CD4-positive, CD25-positive, alpha-beta regulatory T cell (primary cell): ENCODE data around the gene TACC3. TPM values are rescaled to one million over a fixed set of nuclear protein-coding genes. Genes with fewer than 3 reads are reported as not detected.

Experiments used
- ATAC-seq, 2 donors: fragments of 150-1000 bp; cut with Tn5 transposase; one replicate each; pipeline ENCODE4 v1.10.0; 2021; ENCODE audit warnings: low read depth in 2 of 2, moderate number of reproducible peaks in 2 of 2, moderate library complexity in 1 of 2
- DNase-seq, 3 donors: peaks; one replicate each; pipeline versions ENCODE4 v3.0.0 to v3.0.0-alpha.2; 2012 to 2022; ENCODE audit warnings: mixed read lengths in 1 of 3
- H3K27ac ChIP-seq: one replicate; pipeline ENCODE4 v1.7.0; 2013; ENCODE audit warnings: mild to moderate bottlenecking, low read length; ENCODE audit not compliant: insufficient read depth, poor library complexity, severe bottlenecking
- H3K27me3 ChIP-seq: one replicate; pipeline ENCODE4 v1.7.0; 2013; ENCODE audit warnings: low read length; ENCODE audit not compliant: control insufficient read depth, insufficient read depth
- H3K36me3 ChIP-seq: one replicate; pipeline ENCODE4 v1.7.0; 2013; ENCODE audit warnings: mild to moderate bottlenecking, low read length, moderate library complexity; ENCODE audit not compliant: control insufficient read depth, insufficient read depth
- H3K4me1 ChIP-seq: 2 replicates; pipeline ENCODE4 v1.7.0; 2013; ENCODE audit warnings: mild to moderate bottlenecking, low read length; ENCODE audit not compliant: insufficient read depth, control insufficient read depth, poor library complexity, severe bottlenecking
- H3K4me3 ChIP-seq: one replicate; pipeline ENCODE4 v1.7.0; 2013; ENCODE audit warnings: low read depth, mild to moderate bottlenecking, low read length, moderate library complexity
- H3K9me3 ChIP-seq, 2 experiments: 1 replicate in 1 of 2; 2 replicates in 1 of 2; pipeline ENCODE4 v1.7.0; 2013; ENCODE audit warnings: low read length in 2 of 2, mild to moderate bottlenecking in 1 of 2, moderate library complexity in 1 of 2; ENCODE audit not compliant: control insufficient read depth in 2 of 2
- H3K27ac Mint-ChIP-seq, 3 donors: one replicate each; pipeline ENCODE4 v1.8.0; 2020 to 2022; ENCODE audit warnings: mild to moderate bottlenecking in 3 of 3, mixed read lengths in 3 of 3, moderate library complexity in 2 of 3
- H3K27me3 Mint-ChIP-seq: one replicate; pipeline ENCODE4 v1.8.0; 2022; ENCODE audit warnings: mild to moderate bottlenecking, mixed read lengths
- H3K36me3 Mint-ChIP-seq: one replicate; pipeline ENCODE4 v1.8.0; 2020; ENCODE audit warnings: mixed read lengths
- H3K4me1 Mint-ChIP-seq, 4 donors: one replicate each; pipeline ENCODE4 v1.8.0; 2020 to 2022; ENCODE audit warnings: mixed read lengths in 4 of 4, mild to moderate bottlenecking in 1 of 4
- H3K4me3 Mint-ChIP-seq, 4 donors: one replicate each; pipeline ENCODE4 v1.8.0; 2020 to 2022; ENCODE audit warnings: mild to moderate bottlenecking in 4 of 4, mixed read lengths in 4 of 4, moderate library complexity in 3 of 4
- H3K9me3 Mint-ChIP-seq, 7 donors: one replicate each; pipeline ENCODE4 v1.8.0; 2020 to 2022; ENCODE audit warnings: mixed read lengths in 7 of 7, mild to moderate bottlenecking in 3 of 7, moderate library complexity in 2 of 7
- polyA plus RNA-seq, 4 donors: library from polyadenylated mRNA; unstranded; fragments of 300-500 nt; fragmentation: Illumina TruSeq; gene quantifications; one replicate each; pipeline ENCODE4 v1.2.3, GENCODE V29; 2021
- total RNA-seq: library from RNA; stranded (reverse); gene quantifications from one replicate; pipeline ENCODE4 v1.2.3, GENCODE V29; 2022

The TACC3 gene
- total and polyA plus RNA-seq, 5 donors from 2014 or later = 62.0 to 111 (median 68.8) TPM

GRCh38 chr4:1778642-1779392 is 57.5 kb downstream of the TACC3 start:
- no peak overlapping the region for H3K4me3 Mint-ChIP-seq
- H3K27me3 Mint-ChIP-seq = no peaks in the 10 kb centered on the region
- H3K9me3 Mint-ChIP-seq = no peaks in the 10 kb centered on the region
- ATAC-seq (no peak), DNase-seq (no peak)
- H3K4me3 ChIP-seq = no peak overlapping the region
- no peaks in the 10 kb centered on the region for H3K27me3 ChIP-seq
- no peak overlapping the region for H3K27ac Mint-ChIP-seq
- H3K36me3 Mint-ChIP-seq = no peaks in the 10 kb centered on the region
- H3K36me3 ChIP-seq = no peaks in the 10 kb centered on the region
- H3K4me1 ChIP-seq = no peaks in the 10 kb centered on the region
- H3K27ac ChIP-seq = no peak overlapping the region
- H3K9me3 ChIP-seq = no peaks in the 10 kb centered on the region
- H3K4me1 Mint-ChIP-seq = no peaks in the 10 kb centered on the region

- Mint-ChIP-seq H3K4me1 (no peaks in the 10 kb centered on the region), H3K9me3 (no peaks in the 10 kb centered on the region), H3K4me3 (no peak overlapping the region), H3K27me3 (no peaks in the 10 kb centered on the region), H3K36me3 (no peaks in the 10 kb centered on the region), H3K27ac (no peak overlapping the region)
- H3K27ac ChIP-seq = no peak overlapping the region
- H3K27me3 ChIP-seq = no peaks in the 10 kb centered on the region
- ATAC-seq = no peak
- H3K4me1 ChIP-seq = no peaks in the 10 kb centered on the region
- H3K36me3 ChIP-seq = no peaks in the 10 kb centered on the region
- H3K9me3 ChIP-seq = no peaks in the 10 kb centered on the region
- no peak overlapping the region for H3K4me3 ChIP-seq
- DNase-seq = no peak
Observed at GRCh38 chr4:1779588-1780382, 58.5 kb downstream of the TACC3 start.

GRCh38 chr4:1780435-1780834 is 59.1 kb downstream of the TACC3 start:
- H3K36me3 Mint-ChIP-seq = no peaks in the 10 kb centered on the region
- DNase-seq (no peak), ATAC-seq (no peak)
- H3K27me3 Mint-ChIP-seq = no peaks in the 10 kb centered on the region
- Histone ChIP-seq H3K36me3 (no peaks in the 10 kb centered on the region), H3K27ac (no peak overlapping the region), H3K9me3 (no peaks in the 10 kb centered on the region), H3K4me3 (no peak overlapping the region), H3K27me3 (no peaks in the 10 kb centered on the region), H3K4me1 (no peaks in the 10 kb centered on the region)
- no peak overlapping the region for H3K27ac Mint-ChIP-seq
- H3K4me3 Mint-ChIP-seq = no peak overlapping the region
- H3K9me3 Mint-ChIP-seq = no peaks in the 10 kb centered on the region
- no peaks in the 10 kb centered on the region for H3K4me1 Mint-ChIP-seq

- H3K36me3 Mint-ChIP-seq = no peaks in the 10 kb centered on the region
- no peaks in the 10 kb centered on the region for H3K27me3 Mint-ChIP-seq
- H3K4me1 ChIP-seq = no peaks in the 10 kb centered on the region
Observed at GRCh38 chr4:1783015-1783414, 61.7 kb downstream of the TACC3 start.

GRCh38 chr4:1783970-1784369 is 62.6 kb downstream of the TACC3 start:
- Mint-ChIP-seq H3K4me3 (no peak overlapping the region), H3K27me3 (no peaks in the 10 kb centered on the region), H3K9me3 (no peaks in the 10 kb centered on the region), H3K27ac (no peak overlapping the region), H3K4me1 (no peaks in the 10 kb centered on the region), H3K36me3 (no peaks in the 10 kb centered on the region)
- Histone ChIP-seq H3K4me1 (no peaks in the 10 kb centered on the region), H3K9me3 (no peaks in the 10 kb centered on the region), H3K4me3 (no peak overlapping the region), H3K27ac (no peak overlapping the region), H3K36me3 (no peaks in the 10 kb centered on the region), H3K27me3 (no peaks in the 10 kb centered on the region)
- ATAC-seq (no peak), DNase-seq (no peak)

More at GRCh38 chr4:1783015-1783414, 61.7 kb downstream of the TACC3 start:
- no peaks in the 10 kb centered on the region for H3K9me3 Mint-ChIP-seq
- no peaks in the 10 kb centered on the region for H3K36me3 ChIP-seq
- no peak overlapping the region for H3K4me3 Mint-ChIP-seq
- no peaks in the 10 kb centered on the region for H3K9me3 ChIP-seq
- no peaks in the 10 kb centered on the region for H3K27me3 ChIP-seq
- DNase-seq (no peak), ATAC-seq (no peak)
- H3K4me1 Mint-ChIP-seq = no peaks in the 10 kb centered on the region
- H3K4me3 ChIP-seq = no peak overlapping the region
- H3K27ac Mint-ChIP-seq = no peak overlapping the region
- H3K27ac ChIP-seq = no peak overlapping the region

GRCh38 chr4:1784395-1784788 is 63.1 kb downstream of the TACC3 start:
- no peak overlapping the region for H3K4me3 ChIP-seq
- no peaks in the 10 kb centered on the region for H3K4me1 Mint-ChIP-seq
- H3K36me3 ChIP-seq = no peaks in the 10 kb centered on the region
- H3K27ac Mint-ChIP-seq = no peak overlapping the region
- H3K4me1 ChIP-seq = no peaks in the 10 kb centered on the region
- H3K4me3 Mint-ChIP-seq = no peak overlapping the region
- H3K9me3 Mint-ChIP-seq = no peaks in the 10 kb centered on the region
- ATAC-seq (no peak), DNase-seq (no peak)
- no peaks in the 10 kb centered on the region for H3K27me3 Mint-ChIP-seq
- no peaks in the 10 kb centered on the region for H3K9me3 ChIP-seq
- no peak overlapping the region for H3K27ac ChIP-seq
- no peaks in the 10 kb centered on the region for H3K27me3 ChIP-seq
- no peaks in the 10 kb centered on the region for H3K36me3 Mint-ChIP-seq

- Mint-ChIP-seq H3K27ac (no peak overlapping the region), H3K4me1 (no peaks in the 10 kb centered on the region), H3K27me3 (no peaks in the 10 kb centered on the region), H3K36me3 (no peaks in the 10 kb centered on the region), H3K9me3 (no peaks in the 10 kb centered on the region), H3K4me3 (no peak overlapping the region)
- Histone ChIP-seq H3K9me3 (no peaks in the 10 kb centered on the region), H3K4me3 (no peak overlapping the region), H3K27ac (no peak overlapping the region), H3K27me3 (no peaks in the 10 kb centered on the region), H3K36me3 (no peaks in the 10 kb centered on the region), H3K4me1 (no peaks in the 10 kb centered on the region)
- ATAC-seq (no peak), DNase-seq (no peak)
Observed at GRCh38 chr4:1784789-1785591, 63.7 kb downstream of the TACC3 start.
